ENCODE results near the gene TRIM10.

DNA sequence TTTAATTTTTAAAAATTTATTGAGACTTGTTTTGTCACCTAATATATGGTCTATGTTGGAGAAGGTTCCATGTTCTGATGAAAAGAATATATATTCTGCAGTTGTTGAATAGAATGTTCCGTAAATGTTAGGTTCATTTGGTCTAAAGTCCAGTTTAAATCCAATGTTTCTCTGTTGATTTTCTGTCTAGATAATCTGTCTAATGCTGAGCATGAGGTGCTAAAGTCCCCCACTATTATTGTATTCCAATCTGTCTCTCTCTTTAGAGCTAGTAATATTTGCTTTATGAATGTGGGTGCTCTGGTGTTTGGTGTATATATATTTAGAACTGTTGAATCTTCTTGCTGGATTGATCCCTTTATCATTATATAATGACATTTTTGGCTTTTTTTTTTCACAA is 17.8 kb upstream of the TRIM10 start:
- TF ChIP-seq, protein P1, sequence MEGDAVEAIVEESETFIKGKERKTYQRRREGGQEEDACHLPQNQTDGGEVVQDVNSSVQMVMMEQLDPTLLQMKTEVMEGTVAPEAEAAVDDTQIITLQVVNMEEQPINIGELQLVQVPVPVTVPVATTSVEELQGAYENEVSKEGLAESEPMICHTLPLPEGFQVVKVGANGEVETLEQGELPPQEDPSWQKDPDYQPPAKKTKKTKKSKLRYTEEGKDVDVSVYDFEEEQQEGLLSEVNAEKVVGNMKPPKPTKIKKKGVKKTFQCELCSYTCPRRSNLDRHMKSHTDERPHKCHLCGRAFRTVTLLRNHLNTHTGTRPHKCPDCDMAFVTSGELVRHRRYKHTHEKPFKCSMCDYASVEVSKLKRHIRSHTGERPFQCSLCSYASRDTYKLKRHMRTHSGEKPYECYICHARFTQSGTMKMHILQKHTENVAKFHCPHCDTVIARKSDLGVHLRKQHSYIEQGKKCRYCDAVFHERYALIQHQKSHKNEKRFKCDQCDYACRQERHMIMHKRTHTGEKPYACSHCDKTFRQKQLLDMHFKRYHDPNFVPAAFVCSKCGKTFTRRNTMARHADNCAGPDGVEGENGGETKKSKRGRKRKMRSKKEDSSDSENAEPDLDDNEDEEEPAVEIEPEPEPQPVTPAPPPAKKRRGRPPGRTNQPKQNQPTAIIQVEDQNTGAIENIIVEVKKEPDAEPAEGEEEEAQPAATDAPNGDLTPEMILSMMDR (IDR thresholded peaks at IDR 0.05) = no peak
- TF ChIP-seq POLR2A (IDR thresholded peaks at IDR 0.05) = no peak

Measured in right lobe of liver (tissue), 4 donors.